GM21723 (cell line): ENCODE measurements around the gene IDUA.

Source experiments
- ATAC-seq: cut with Tn5 transposase; IDR thresholded peaks from one replicate; pipeline ENCODE4 v1.9.1; 2021; ENCODE audit warnings: mild to moderate bottlenecking, moderate library complexity; ENCODE audit not compliant: unreplicated experiment

Gene IDUA

GRCh38 chr4:985123-985830 lies 1.6 kb upstream of the IDUA start:
- no peak for ATAC-seq

DNA sequence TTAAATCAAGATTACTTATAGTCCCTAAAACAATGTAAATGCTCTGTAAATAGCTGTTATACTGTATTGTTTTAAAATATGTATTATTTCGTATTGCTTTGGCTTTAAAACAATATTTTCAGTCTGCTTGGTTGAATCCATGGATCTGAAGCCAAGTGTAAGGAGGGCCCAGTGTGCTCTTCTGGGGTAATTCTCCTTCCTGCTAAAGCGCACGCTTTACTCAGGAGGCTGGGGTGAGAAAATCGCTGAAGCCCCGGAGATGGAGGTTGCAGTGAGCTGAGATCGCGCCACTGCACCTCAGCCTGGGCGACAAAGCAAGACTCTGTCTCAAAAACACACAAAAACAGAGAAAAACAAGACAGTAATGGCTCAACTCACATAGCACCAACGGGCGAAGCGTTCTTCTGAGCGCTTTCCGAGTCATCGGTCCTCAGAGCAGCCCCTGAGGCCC lies 391 bp upstream of the IDUA start:
- ATAC-seq, result peak; percentile 28

- no peak for ATAC-seq
Measured at GRCh38 chr4:987624-988513, 1.0 kb downstream of the IDUA start.

DNA sequence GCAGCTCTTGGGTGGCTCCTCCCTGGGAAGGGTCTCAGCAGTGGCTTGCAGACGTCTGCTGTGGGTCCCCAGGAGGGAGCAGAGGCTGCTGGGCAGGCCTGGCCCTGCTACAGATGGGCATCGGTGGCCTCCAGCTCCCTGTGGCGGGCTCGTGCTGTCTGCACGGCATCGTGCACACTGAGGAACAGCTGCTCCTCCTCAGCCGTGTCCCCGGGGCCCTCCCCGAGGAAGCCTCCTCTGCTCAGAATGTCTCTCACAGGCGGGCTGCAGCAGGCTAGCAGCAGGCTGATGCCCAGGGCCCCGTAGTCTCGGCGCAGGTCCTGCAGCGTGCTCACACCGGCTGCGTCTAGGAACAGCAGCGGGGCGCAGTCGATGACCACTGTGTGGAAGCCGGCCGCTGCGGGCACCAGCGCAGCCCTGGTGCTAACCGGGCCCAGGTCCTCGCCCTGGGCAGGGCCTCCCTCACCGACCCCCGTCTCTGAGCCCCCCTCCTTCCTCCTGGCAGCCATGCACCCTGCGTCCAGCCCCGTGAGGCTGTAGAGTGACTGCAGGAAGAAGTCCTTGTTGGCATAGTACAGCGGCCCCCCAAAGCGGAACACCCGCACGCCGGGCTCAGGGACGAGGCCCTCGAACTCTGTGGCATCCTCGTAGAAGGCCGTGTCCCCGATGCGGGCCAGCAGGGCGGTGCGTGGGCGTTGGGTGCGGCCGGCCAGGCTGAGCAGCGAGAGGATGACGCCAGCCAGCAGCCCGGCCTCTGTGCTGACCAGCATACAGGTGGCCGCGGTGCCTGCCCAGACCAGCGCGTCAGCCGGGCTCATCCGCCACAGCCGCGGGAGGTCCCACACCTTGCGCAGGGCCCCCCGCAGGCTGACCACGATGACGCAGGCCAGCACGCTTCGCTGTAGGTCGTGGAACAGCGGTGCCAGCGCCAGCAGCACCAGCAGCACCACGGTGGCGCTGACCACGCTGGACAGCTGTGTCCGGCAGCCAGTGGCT lies 2.2 kb downstream of the IDUA start:
- no peak for ATAC-seq

- no peak for ATAC-seq
Measured at GRCh38 chr4:989722-990471, 3.1 kb downstream of the IDUA start.

GRCh38 chr4:990746-991367 lies 4.0 kb downstream of the IDUA start:
- ATAC-seq, result no peak

DNA sequence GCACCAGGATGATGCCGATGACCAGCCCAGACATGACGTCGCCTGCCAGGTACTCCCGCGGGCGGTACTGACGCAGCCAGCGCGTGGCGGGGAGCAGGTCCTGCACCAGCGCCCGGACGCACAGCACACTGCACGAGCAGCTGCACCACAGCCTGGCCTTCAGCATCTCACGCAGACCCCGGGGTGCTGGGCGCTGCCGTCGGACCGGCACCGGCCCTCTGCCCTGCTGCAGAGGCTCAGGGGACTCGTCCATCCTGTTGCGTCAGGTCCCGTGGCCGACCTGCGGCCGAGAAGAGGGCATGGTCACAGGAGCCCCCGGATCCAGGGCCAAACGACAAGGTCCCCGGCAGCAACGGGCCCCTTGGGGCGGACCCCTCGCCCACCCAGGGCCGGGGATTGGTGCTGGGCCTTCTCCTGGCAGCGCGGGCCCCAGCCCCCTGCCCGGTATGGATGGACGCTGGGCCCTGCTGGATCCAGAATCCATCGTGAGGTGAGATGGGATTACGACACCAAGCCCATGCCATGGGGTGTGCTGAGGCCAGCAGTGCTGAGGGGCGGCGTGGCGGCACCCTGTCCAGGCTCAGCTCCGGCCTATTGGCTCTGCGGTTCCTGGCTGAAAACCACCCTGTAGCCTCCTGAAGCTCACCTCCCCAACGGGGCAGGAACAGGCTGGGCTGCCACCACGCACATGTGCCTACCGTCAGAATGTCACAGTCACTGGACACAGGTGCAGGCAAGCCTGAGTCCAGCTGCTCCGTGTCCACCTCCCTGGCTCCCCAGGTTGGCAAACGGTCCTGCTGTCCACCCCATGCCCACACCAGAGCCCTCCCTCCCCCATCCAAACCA lies 4.8 kb downstream of the IDUA start:
- ATAC-seq, result no peak

DNA sequence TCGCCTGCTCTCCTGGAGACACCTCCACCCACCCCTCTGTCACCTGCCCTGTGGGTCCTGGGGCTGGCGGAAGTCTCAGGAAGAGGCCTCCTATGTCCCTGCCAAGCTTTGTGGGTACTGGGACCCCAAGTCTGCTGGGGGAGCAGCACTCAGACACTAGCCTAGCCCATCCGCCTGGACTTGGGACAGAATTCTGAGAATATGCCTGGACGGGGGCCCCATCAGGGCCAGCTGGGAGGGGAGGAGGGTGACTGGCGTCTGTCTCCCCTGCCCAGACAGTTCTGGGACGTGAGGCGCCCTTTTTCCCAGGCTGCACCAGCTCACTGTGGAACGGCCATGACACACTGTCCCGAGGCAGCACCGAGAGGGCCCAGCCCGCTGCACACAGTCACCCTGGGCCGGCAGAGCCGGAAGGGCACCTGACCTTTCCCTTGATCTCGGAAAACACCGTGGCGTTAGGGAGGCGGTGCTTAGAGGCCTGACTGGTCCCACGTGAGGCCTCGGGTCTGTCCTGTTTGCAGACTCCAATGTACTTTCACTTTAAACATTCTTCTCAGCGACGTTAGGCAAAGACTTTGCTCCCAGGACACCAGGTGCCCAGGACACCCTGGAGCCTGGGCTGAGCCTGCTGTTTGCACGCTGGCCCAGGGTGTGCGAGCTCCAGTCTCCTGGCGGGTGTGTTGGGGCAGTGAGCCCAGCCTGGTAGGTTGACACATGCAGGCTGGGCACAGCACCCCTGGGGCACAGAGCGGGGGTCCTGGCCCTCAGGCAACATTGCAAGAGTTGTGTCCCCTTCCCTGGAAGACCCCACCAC lies 5.7 kb downstream of the IDUA start:
- no peak for ATAC-seq

DNA sequence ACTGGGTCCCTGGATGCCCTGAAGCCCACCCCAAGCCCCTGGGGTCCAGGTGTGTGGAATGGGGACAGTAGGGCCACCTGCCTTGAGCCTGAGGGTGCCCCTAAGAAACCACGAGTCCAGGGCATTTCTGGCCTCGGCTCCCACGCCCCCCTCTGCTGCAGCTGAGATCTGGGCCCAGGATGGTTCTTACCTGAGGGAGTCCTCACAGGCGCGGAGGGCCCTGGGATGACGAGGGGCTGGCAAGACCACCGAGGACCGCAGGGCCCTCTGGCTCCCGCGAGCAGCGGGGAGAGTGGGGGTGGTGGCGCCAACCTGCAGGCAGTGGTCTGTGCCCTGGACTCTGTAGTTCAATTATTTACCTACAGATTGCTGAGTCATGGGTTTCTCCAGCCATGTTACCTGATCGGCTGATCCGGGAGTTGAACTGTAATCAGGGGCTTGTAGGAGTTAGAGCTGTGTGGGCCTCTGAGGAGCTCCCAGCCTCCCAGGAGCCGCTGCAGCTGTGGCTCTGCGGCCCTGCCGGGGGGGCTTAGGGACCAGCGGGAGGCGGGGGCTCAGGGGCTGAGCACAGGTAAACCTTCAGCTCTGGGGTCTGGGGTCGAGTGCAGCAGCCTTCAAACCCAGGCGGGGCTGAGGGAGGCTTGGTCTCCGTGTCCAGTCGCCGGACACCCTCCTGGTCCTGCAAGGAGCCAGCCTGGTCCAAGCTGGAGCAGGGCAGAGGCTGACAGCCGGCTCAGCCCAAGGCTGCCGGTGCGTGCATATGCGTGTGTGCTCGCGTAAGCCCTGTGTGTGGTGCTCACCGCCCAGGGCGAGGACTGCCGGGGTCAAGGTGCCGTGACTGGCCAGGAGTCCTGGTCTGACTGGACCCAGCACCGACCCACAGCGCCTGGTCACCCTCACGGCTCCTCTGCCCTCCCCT lies 6.5 kb downstream of the IDUA start, which contains the start of gene SLC26A1:
Gene SLC26A1, minus strand, starts transcription at position 294 of the 919 bp plus-strand sequence. CDS start 1,701 bp downstream, outside the sequence.
- ATAC-seq, result no peak

- no peak for ATAC-seq
Measured at GRCh38 chr4:995311-996026, 8.6 kb downstream of the IDUA start.

DNA sequence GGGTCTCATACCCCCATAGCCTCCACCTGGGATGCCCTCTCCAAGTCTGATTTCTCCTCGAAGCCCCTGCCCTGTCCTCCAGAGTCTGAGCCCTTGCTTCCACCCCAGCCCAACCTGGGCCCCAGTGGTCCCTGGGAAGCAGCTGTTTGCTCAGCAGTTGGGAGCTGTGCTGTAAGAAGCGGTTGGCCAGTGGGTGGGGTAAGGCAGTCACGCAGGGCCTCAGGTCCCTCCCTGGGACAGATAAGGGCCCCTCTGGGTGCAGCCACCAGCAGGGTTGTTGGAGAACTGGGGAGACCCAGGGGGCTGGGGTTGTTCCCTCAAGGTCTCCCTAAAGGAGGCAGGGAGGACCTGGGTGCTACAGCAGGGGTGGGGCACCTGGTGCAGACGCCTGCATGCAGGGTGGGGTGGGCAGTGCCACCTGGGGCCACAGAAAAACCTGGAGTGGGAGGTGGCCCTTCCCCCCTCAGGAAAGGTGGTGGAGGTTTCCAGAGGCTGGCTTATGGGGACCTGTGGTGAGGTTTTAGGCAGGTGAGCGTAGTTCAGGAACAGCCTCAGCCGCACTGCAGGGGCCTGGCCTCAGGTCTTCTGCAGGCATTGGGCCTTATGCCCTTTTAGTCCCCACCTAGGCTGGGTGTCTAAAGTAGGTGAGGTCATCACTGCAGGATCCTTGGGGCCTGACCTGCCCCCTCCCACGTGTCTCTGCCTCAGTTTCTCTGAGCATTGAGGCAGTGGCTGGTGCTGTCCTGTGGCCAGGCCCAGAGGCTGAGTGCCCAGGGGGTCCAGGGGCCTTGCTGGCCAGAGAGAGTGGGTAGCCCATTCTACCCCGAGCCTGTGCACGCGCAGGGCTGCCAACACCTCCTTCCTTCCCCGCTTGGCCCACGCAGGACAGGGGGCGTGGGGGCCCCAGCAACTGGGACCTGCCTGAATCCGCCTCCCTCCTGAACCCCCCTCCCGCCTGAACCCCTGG lies 9.5 kb downstream of the IDUA start:
- ATAC-seq, result no peak

DNA sequence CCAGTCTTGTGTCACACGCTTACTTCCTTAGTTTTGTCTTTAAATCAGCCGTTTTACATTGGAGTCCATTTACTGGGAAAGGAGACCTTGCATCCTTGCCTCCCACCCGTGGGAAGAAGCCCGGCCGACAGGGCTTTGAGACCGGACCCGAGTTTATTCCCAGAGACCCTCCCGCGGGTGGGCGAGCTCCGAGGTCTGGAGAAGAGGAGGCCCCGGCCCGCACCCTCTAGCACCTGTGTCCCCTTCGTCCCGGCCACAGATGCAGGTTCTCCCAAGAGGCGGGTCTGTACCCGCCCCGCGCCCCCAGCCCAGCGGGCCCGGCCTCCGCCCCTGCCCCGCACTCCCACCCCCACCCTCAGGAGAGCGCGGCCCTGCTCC lies 10.1 kb downstream of the IDUA start:
- no peak for ATAC-seq

GRCh38 chr4:997375-998071 lies 10.7 kb downstream of the IDUA start:
- ATAC-seq, result no peak

DNA sequence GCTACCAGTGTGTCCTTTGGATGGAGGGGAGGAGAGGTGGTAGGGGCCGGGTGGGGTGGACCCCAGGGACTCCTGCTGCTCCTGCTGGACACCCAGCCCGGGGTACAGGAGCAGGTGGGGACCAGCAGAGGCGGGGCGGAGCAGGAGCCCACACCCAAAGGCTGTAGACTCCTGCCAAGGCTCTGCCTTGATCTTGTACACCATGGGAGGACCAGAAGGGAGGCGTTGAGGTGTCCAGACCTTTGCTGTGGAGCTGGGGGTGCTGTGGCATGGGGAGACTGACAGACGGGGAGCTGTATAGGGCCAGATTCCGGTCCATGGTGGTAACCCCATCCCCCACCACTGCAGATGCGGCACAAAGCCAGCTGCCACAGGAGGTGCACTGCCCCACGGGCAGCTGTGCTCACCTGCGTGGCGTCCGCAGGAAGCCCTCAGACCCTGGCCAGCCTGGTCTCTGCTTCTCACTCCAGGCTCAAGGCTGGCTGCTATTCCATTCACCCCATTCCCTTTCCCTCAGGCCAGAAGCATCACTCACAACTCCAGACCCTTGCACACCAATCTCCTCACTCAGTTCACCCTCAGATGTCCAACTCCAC lies 11.3 kb downstream of the IDUA start:
- no peak for ATAC-seq
